SKM-1 treated with dmso at 0.1 percent for 144 hours (cell line): ENCODE data around the gene RPL28.
A peak's percentile ranks its signal among the peaks of the same experiment; 100 is the strongest.
"Not testable (repeated sequence)": the region's sequence is repeated elsewhere in the genome, so short reads cannot be mapped to it uniquely, and the experiment has no call there.

Experiments used
- DNase-seq: peaks from one replicate; lab custom pipeline; 2025; ENCODE audit not compliant: unreplicated experiment; lab: John Stamatoyannopoulos, UW

The RPL28 gene

DNA sequence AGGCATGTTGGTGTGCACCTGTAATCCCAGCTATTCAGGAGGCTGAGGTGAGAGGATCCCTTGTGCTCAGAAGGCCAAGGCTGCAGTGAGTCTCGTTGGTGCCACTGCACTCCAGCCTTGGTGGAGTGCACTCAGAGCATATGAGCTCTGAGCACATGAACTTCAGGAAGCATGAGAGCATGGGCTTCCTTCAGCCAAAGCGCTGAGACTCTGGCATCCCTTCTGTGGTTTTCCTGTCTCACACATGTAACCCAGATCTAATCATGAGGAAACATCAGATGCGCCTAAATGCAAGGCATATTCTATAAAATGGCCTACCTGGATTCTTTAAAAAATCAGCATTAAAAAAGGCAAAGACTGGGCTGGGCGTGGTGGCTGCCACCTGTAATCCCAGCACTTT, 35.5 kb downstream of the RPL28 start:
- DNase-seq, result not testable (repeated sequence)

DNA sequence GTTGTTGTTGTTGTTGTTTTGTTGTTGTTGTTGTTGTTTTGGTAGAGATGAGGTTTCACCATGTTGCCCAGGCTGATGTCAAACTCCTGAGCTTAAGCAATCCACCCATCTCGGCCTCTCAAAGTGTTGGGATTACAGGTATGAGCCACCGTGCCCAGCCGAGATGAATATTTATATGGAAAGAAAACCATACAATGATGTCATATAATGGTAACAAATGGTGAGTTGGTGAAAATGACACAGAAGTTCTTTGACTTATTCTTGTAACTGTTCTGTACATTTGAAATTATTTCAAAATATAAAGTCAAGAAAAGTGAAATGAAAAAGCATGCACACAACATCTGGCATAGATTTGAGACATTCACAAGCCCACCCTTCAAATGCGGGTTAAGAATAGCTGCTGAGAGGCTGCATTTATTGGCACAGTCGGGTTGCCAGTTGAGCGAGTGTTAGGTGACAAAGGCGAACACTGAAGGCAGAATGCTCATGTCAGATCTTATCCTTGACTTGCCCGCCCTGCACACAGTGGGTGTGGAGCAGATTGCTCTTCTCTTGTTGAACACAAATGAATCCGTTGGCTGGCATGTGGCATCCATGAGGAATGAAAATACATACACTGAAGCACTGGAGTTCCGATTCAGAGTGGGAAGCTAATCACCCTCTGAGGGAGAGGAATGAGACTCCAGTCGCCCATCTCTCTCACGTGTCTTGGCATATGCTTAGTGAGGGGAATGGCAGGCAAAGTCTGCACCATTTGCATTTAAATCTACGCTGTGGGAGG, 37.7 kb downstream of the RPL28 start:
- DNase-seq, result no peak

DNA sequence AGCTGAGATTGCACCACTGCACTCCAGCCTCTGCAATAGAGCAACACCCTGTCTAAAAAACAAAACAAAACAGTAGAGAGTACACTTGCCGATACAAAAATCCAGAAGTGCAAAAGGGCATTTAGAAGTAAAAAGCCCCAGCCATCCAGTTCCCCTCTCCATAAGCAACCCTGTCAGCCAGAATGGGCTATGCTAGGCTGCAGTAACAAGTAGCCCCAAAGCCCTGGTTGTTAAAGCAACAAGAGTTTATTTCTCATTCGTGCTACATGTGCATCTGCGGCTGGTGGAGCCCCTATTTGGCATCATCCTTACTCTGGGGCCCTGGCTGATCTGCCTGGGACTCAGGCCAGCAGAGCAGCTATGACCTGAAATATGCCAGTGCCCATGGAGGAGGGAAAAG, 38.8 kb downstream of the RPL28 start:
- DNase-seq, result no peak

DNA sequence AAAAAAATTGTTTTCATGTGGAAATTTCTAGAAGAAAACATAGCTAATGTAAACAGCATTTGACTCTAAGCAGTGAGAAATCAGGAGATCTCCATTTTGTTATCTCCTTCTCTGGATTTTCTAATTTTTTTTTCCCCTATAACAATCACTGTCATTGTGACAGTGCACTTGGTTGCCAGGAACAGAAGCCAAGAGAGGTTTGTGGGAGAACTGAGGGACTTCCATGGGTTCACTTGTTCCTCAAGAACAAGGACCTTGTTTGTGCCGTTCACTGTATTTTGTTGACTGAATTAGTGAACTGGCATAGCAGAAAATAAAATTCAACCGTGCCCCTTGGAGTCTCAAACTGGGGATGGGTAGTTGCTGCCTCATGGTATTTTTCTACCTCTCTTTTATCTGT, 40.3 kb downstream of the RPL28 start:
- DNase-seq, result no peak

DNA sequence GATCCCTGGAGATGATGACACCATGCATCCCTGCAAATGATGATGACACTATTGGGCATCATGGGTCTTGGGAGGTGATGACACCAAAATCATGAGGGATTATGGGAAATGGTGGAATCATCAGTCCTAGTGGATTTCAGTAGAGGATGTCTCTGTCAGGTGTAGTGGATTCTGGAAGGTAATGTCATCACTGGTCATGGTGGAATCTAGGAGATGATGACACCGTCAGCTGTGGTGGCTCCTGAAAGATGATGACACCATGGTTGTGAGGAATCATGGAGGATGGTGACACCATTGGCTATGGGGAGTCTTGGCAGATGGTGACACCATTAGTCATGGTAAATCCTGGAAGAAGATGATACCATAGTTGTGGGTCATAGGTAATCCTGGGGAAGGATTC, 45.5 kb downstream of the RPL28 start:
- DNase-seq, result no peak

DNA sequence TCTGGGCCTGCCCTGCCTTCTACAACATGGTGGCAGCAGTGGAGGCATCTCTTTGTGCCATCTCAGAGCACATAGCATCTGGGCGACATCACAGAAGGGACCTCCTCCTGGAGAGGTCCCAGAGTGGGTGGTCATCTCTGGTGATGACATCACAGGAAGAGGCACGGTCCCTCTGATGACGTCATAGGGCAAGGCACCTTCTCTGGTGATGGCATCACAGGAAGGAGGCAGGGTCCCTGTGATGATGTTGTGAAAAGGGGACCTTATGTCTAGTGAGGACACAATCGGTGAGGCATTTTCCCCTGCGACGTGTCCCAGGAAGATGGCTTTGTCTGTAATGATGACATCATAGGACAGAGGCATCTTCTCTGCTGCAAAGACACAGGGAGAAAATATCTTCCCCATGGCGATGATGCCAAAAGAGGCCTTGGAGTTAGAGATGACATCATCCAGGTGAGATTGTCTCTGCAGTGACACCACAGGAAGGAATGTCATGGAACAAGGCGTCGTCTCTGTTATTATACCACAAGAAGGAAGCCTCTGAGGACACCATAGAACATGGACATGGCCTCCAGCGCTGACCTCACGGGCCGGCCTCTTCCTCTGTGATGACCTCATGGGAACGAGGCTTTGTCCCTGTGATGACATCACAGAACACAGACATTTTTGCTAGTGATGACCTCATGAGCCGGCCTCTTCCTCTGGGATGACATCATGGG, 46.7 kb downstream of the RPL28 start:
- no peak for DNase-seq

DNA sequence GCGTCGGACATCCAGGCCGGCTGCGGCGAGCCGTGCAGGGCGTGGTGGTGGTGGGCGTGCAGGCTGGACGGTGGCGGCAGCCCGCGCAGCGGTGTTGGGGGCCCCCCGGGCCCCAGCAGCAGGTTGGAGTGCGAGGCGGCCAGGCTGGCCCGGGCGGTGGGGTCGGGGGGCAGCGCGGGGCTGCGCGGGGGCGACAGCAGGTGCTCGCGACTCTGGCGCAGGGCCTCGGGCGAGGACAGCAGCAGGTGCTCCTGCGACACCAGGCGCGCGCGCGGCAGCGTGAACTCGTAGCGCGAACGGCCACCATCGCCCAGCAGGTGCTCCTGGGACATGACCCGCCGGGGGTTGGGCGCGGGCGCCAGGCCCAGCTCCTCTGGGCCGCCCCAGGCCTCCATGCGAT, 47.6 kb downstream of the RPL28 start:
- DNase-seq, result no peak

DNA sequence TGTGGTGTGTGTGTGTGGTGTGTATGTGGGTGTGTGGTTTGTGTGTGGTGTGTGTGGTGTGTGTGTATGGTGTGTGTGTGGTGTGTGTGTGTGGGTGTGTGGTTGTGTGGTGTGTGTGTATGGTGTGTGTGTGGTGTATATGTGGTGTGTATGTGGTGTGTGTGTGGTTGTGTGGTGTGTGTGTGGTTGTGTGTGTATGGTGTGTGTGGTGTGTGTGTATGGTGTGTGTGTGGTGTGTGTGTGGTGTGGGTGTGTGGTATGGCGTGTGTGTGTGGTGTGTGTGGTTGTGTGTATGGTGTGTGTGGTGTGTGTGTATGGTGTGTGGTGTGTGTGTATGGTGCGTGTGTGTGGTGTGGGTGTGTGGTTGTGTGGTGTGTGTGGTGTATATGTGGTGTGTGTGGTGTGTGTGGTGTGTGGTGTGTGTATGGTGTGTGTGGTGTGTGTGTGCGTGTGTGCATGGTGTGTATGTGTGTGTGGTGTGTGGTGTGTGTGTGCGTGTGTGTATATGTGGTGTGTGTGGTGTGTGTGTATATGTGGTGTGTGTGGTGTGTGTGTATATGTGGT, 48.7 kb downstream of the RPL28 start:
- DNase-seq, result no peak

DNA sequence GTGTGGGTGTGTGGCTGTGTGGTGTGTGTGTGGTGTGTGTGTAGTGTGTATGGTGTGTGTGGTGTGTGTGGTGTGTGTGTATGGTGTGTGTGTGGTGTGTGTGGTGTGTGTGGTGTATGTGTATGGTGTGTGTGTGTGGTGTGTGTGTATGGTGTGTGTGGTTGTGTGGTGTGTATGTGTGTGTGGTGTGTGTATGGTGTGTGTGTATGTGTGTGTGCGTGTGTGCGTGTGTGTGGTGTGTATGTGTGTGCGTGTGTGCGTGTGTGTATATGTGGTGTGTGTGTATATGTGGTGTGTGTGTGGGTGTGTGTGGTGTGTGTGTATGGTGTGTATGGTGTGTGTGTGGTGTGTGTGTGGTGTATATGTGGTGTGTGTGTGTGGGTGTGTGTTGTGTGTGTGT, 49.3 kb downstream of the RPL28 start:
- no peak for DNase-seq

DNA sequence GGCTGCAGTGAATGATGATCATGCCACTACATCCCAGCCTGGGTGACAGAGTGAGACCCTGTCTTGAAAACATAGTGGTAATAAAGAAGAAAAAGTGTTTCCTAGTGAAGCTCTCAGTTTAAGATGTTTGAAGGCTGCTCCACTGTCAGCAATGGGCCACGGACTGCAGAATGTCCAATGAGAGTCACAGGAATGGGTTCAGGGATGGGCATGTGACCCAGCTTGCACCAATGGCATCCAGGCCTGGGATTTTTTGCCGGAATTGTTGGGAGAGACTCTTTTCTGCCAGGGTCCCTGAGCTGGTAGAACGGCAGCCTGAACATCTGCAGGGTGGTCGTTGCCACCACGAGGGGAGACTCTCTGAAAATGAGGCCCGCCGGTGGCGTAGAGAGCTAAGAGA, 51.1 kb downstream of the RPL28 start:
- DNase-seq, result no peak

DNA sequence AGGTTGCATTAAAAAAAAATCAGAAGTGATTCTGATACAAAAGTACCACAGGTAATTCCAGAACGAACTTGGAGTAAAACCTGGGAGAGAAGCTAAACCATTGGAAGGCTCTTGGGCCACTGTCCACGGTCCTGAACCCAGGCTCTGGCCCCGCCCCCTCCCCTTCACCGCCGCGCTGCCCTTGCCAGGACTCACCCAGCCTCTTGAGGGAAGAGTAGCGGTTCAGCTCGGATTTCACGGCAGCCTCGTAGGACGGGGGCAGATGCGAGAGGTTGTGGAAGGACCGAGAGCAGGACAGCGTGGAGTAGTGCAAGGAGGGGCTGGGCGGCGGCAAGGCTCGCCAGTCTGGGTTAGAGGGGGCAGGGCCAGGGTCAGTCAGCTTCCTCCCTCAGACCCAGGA, 51.7 kb downstream of the RPL28 start:
- no peak for DNase-seq

DNA sequence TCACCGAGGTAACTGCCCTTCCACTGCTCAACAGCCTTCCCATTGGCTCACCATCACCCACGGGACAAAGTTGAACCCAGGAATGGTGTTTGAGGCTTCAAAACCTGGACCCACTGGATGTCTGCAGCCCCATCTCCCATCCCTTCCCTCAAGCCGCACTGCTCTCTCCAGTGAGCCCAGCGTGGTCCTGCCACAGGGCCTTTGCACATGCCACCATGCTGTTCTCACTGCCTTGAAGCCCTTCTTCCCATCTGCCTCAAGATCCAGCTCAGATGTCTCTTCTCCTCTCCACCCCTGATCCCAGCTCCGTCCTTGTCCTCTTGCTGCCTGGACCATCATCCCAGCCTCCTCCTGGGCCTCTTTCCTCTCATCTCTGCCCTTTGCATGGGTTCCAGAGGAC, 53.3 kb downstream of the RPL28 start:
- DNase-seq, result no peak

DNA sequence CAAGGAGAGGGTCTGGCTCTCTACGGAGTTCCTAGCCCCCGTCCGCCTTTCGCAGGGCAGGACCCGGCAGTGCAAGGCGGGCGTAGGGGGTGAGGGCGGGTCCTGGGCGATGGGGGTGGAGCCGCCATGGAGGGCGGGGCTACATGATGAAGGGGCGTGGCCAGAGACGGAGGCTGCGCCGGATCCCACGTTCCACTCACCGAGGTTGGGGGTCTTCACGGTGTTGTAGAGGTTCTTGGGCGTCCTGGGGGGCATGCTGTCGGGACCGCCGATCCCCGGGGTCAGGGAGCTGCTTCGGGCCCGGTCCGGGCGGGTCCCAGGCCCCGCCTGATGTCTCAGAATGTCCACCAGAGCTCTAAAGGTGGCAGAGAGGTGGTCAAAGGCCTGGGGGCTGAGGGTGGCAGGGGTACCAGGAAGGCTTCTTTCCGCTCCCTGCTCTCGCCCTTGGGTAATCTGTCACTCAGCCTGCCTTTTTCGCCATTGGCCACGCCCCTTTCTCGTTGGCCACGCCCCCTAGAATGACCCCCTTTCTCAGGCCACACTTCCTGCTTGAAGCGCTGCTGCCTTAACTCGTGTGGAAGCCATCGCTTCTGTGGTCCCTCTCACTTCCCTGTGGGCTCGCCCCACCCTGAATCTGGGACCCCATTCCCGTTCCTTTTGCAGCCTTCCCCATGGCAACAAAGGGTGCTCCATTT, 54.8 kb downstream of the RPL28 start:
- no peak for DNase-seq

DNA sequence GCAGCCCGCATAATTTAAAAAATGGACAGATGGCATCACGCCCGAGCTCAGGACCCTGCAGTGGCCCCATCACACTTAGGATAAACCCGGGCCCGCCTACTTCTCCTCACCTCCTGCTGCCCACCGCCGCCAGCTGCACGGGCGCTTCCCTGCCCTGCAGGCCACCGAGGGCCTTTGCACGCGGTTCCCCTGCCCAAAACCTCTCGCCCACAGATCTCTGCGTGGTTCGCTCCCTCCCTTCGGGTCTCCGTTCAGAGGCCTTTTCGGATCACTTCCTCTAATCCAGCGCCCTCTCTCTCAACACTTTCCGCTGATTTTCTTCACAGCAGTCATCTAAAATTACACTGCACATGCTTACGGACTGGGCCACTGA, 55.6 kb downstream of the RPL28 start:
- peak; percentile 31 for DNase-seq

DNA sequence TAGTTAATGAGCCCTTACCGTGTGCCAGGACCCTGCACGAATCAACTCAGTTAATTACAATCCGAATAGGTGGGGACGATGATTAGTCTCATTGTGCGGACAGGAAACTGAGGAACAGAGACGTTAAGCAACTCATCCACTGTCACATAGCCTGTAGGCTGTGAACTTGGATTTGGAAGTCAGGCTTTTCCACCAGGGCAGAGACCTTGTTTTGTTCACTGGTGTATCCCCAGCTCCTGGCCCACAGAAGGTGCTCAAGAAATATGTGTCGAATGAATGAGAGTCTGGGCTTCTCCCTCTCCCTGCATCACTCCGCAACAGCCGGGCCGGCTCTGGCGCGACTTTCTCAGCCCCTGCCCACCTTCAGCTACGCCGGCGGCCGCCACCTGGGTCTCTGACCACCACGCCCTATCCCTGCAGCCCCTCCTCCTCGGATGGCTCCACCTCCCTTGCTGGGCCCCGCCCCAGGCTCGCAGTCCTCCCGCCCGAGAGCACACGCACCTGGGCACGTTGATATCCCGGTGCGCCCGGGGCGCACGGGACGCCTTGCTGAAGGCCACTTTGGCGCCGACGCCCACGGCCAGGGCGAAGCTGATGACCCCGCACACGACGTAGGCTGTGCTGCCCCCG, 56.1 kb downstream of the RPL28 start:
- no peak for DNase-seq

DNA sequence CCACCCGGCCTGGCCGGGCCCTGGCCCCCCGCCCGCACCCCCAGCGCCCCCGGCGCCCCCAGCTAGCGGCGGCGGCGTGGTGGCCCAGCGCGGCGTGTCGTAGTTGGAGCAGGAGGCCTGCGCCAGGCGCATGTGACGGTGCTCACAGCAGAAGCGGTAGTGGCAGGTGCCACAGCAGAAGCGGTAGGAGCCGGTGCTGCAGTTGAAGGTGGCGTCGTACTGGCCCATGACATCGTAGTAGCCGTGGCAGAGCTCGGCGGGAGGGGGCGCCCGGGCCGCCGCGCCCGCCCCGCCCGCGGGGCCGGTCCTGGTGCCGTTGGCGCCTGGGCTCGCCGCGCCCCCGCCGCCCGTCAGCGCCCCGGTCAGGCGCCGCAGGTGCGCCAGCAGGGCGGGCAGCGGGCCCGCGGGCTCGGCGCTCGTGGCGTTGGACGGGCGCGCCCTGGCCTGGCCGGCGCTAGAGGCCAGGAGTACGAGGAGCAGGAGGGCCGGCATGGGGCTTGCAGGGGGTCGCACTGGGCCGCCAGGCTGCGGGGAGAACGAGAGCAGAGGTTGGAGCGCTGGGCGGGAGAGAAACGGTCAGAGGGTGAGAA, 56.7 kb downstream of the RPL28 start:
- no peak for DNase-seq

DNA sequence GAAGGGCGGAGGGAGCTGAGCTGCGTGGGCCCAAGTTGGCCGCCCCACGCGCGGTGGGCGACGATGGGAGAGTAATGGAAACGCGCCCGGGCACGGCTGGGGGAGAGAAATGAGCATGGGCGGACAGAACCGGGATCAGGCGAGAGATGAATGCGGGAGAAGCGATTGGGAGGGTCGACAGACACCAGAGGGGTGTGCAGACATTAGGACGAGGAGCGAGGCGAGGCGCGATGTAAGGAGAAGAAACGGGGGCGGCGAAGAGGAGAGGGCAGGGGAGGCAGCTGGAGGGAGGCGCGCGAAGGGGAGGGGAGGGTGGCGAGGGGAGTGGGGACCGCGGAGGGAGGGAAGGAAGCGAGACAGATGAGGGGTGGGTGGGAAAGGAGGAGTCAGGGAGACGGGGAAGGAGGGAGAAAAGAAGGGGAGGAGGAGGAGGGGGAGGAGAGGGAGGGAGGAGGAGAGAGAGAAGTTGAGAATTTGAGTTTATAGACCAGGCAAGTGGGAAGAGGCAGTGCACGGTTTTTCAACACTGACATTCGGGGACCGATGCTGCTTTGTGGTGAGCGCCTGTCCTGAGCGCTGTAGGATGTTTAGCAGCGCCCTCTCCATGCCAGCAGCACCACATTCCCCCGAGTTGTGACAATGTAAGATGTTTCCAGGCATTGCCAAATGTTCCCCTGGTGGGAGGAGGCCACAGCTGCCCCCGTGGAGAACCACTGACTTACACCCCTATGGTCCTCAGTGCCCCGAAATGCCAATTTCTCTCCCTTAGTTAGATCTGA, 57.5 kb downstream of the RPL28 start, which contains the start of gene SHISA7:
Gene SHISA7, minus strand, starts transcription at position 256 of the 779 bp plus-strand sequence. CDS start 437 bp downstream, outside the sequence.
- no peak for DNase-seq

DNA sequence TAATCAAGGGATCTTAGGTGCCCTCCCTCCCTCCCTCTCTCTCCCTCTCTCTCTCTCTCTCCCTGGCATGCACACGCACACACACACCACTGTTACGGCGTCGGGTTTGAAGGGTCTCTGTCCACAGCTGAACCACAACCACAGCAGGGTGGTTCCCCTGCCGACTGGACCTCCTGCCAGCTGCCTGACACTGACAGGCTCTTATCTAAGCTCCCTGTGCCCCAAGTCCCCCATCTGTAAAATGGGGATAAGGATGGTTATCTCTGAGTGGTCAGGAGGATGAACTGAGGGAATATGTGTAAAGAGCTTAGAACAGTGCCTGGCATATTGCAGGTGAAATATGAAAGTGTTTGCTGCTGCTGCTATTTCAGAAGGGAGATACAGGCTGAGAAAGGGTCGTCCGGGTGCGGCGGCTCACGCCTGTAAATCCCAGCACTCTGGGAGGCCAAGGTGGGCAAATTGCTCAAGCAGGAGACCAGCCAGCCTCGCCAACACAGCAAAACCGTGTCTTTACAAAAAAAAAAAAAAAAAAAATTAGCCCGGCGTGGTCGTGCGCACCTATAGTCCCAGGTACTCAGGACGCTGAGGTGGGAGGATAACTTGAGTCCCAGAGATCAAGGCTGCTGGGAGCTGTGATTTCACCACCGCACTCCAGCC, 58.2 kb downstream of the RPL28 start:
- DNase-seq, result no peak

DNA sequence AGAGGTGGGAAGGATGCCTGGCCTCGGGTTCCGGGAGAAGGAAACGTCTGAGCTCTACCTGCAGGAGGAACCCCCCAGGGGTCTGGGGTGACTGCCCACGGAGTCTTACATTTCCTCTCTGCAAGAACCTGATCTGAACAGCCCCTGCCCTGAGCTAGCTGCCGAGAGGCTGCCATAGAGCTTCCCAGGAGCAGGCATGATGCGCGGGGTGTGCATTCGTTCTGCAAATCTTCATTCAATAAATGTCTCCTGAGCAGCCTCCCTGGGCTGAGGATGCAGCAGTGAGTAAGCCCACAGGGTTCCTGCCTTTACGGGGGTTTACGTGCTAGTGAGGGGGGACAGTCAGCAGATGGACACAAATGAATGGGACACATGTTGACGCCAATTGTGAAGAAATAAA, 58.9 kb downstream of the RPL28 start:
- DNase-seq, result no peak

DNA sequence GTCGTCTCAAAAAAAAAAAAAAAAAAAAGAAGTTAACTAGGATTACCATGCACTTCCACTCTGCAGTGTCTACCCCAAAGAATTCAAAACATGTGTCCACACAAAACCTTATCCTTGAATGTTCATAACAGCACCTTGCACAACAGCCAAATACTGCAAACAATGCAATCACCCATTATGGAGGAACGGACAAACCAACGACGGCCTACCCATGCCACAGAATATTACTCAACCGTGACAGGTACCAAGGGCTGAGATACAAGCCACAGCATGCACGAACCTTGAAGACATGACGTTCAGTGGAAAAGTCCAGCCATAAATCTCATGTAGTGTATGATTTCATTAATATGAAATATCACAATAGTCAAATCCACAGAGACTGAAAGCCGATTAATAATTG, 60.3 kb downstream of the RPL28 start:
- DNase-seq, result no peak
